Measurements from ENCODE around the gene NSF.

NSF gene

DNA sequence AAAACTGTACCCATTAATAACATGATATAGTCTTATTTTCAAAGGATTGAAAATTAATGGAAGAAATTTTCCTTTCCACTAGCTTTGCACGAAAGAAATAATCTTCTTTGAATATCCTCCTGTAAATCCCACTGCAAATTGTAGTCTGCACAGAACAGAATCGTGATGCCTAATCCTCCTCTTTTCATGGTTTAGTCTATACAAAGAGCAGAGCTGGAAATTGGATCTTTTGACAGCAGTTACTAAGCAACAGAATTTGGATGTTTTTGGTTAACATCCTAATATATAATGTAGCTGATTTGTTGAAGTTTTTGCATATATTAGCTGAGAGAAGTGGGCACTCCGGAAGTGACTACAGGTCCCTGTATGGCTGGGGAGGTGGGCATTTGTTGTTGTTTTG lies 129.4 kb downstream of the NSF start:
- DNase-seq, result no peak

DNA sequence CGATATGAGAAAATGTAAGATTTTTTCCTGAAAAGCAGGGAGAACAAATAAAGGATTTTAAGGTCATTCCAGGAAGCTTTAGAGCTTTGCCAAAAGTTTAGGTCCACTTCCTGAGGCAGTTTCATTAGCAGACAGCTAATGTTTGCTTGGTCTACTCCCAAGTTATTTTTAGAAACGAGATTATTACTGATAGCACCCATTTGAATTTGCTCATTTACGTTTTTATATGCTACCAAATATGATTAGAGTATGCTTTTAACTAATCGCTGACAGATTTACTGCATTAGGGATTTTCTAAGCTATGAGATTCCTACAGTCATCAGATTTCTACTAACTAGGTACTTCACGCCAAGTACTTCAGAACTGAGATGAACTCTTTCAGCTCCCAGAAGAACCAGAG lies 129.9 kb downstream of the NSF start:
- DNase-seq, result no peak

DNA sequence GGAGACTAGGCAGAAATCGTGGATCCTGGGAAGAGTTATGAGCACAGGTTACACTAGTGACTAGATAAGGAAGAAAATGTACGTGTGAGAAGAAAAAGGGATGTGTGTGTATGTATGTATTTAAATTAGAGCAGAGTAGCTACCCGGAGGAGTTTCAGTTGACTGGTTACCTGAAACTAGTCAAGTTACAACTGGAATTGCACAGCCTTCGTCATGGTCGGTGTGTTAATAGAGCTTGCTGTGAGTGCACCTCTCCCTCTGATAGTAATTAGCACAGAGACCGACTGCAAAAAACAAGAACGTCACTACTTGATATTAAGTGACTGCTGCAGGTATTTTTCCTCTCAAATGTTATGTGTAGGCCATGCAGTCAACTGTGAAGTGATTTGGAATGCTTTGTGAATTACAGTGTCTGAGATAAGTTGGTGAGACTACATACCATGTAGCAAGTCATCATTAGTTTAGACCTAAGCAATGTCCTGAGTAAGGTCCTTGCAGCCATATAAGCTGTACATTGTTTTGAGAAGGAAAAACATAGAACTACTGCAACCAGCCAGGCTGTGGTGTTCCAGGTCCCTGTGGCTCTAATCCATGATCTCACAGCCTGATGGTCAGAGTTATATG lies 132.3 kb downstream of the NSF start:
- DNase-seq, result no peak

DNA sequence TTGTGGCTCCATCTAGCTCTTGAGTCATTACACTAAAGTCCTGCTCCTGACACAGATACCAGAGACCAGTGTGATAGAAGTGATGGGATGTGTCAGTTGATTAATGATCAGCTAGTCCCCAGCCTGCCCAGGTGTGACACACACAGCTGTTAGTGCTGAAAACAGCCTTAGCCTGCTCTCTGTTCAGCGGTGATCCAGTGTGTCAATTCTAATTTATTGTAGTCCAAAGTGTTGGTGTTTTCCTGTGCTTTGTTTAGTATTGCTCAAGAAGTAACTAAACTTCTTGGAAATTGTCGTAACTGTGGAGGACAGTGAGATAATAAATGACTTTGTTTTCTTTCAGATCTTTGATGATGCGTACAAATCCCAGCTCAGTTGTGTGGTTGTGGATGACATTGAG lies 135.7 kb downstream of the NSF start:
- no peak for DNase-seq

DNA sequence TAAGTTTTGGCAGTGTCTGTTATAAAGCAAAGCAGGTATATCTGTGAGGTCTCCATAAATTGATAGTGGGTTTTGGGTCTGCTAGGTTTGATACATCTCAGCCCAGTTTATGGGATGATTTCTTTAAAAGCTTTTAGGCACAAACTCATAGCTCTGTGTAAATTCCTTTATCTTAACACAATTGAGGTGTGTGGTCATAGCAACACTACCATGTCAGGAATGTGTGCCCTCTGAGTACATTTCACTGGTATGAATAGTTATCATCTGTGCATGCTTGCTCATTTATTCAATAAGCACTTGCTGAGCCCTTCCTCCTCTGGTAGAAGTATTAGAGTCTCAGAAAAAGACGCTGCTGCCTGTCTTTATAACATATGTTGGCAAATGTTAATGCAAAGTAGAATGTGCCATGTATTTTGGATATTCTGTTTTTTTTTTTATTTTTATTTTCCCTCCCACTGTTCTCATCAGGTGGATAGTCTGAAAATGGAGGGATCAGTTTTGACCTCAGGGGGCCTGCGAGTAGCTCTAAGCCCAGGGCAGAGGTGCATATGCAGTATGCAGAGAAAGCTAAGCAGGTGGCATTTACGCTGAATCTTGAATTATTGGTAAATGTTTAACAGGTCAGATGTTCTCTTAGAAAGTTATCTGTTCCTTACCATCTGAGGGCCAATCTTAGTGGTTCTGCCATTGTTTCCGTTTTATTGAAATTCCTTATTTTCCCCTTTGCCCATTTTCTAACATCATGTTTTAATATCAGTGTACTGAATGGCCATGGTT lies 137.3 kb downstream of the NSF start:
- DNase-seq, result no peak

DNA sequence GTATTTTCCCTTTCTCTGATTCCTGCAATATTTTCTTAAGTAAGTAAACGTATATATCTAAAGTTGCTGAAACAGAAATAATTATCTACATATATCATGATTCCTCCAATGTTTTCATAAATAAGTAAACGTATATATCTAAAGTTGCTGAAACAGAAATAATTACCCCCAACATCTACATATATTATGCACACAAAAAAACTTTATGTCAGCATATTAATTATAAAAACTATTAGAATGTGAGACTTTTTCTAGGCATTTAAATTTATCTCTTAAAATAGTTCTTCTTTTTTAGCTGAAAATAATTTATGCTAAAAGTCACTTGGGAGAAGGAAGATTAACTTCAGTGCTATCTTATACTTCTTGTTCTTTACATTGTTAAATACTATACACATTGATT lies 139.6 kb downstream of the NSF start:
- DNase-seq, result no peak

DNA sequence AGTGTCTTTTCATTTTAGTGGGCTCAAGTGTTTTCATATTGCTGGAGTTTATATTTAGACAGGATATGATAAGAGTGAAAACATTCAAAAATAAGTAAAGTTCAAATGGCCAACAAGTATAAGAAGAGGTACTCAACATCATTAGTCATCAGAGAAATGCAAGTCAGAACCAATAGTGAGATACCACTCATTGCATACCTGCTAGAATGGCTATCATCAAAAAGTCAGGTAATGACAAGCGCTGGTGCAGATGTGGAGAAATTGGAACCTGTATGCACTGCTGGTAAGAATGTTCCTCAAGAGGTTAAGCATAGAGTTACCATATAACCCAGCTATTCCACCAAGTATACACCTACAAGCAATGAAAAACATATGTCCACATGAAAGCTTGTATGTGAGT lies 140.2 kb downstream of the NSF start:
- no peak for DNase-seq

DNA sequence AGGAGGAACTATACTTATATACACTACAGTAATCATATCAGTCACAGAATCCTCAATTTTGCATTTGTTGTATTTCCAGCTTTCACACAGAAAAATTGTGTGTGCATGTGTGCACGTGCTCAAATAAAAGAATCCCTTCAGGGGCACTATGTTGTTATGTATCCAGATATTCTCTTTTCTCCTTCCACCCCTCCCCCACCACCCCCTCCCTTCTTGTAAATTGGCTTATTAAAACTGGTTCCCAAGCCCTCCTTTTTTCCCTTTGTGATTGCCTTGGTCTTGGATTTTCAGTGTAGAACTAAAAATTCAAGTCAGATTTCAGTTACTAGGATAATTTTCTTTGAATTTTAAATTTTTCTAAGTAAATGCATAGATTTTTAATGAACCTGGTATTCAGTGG lies 141.7 kb downstream of the NSF start:
- no peak for DNase-seq

DNA sequence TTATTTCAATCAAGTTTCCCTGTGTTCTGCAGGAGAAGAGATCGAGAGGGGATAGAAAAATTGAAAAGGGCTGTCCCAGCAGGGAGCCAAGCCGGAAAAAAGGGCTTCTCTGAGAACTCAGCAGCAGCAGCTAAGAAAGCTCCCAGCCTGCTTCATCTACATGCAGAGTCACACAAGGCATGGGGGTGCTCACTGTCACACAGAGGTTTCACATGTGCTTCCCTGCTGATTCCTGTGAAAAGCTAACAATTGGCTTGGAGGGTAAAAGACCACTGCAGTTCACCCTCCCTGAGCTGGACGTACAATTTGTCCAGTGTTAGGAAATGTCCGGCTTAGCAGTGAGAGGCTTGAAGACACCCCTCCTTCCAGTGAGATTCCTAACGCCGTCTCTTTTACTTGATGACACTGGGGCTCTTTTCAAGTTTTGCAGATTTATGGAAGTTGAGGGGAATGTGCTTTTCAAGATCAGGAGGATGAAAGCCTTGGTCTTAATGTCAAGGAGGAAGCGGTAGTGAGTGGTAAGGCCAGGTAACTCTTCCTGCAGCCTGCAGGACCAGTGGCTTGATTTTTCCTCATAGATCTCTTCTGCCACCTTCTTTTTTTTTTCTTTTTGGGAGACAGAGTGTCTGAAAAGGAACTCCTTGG lies 142.4 kb downstream of the NSF start:
- DNase-seq, result no peak

DNA sequence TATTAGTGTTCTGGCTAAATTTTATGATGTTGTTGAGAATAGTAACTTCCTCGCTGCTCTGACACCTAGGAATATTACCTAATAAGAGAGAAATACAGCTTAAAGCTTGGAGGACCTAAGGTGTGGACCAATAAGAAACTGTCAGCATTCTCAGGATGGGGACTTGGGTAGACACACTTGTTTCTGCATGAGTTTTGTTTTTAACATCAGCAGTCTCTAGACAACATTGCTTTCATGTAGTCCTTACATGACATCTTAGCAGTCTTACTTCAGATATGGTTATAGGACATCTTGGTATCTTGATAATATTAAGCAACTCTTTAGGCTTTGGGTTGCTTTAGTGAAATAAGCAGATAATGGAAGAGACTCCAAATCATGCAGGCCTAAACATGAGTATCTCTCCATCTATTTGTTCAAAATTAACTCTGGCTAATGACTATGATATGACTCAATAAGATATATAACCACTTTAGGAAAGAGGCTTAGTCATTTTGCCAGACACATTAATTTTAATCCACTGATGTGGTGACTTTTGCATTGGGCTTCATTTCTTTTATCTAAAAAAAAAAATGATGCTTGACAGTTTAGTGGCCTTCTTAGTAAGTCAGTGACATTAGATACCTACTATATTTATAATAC lies 143.5 kb downstream of the NSF start:
- no peak for DNase-seq

DNA sequence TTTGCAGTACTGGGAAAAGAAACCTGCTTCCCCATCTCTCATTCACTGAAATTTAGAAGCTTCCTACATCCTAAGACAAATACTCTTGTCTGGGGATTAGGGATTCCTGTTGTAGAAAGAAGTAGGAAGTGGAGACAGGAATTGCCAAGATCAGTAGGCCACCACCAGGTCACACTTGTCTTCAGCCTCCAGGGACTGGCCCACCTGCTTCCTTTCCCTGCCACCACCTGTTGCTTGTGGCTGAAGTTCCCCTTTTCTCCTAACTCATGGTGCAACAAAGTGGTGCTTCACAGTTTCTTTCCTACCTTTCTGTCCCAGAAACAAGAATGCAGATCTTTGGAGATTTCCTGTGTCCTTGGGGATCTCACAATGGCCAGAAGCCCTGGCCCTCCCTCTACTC lies 145.6 kb downstream of the NSF start:
- DNase-seq, result no peak

DNA sequence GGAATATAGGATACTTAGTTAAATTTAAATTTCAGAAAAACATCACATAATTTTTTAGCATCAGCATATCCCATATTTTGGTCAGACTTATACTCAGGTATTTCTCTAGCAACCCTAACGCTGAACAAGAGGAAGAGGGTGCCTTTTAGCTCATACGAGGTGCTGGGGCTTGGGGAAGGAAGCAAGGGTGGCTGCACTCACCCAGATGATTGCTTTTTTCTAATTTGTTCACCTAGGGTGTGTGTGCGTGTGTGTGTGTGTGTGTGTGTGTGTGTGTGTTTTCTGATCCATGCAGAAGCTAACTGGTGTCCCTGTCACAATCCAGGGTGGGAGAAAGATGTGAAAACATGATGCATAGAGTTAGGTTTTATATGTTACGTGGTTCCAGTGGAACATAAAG lies 146.9 kb downstream of the NSF start:
- no peak for DNase-seq

DNA sequence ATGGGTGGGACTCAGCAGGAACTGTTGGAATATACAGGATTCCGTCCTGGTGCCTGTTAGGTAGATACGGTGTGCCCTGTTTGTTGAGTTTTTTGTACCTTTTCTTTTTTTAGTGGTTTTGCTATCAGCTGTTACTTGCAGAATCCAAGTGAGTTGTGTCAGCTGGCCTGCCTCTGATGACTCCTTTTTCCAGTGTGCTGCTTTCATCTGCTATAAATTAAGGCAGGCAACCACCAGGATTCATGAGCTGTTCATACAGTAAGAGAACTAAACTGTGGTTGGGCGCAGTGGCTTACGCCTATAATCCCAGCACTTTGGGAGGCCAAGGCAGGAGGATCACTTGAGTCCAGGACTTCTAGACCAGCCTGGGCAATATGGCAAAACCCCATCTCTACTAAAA lies 148.1 kb downstream of the NSF start:
- DNase-seq, result no peak

DNA sequence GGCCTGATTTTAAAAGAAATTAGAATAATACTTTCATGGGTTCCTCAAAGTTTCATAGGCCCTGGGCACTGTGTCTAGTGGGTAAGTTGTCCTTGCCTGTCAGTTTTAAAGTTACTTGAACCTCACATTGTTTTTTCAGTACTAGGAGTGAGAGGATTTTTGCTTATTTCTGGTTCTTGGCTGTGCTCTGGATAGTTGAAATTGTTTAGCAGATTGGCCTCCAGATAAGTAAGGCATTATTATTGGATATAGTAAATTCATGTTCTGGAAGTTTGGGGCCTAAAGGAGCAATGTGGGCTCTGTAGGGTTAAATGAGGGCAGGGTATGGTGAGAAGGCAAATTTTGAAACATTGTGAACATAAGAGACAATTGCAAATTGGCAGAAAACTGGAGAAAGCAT lies 149.5 kb downstream of the NSF start:
- no peak for DNase-seq

DNA sequence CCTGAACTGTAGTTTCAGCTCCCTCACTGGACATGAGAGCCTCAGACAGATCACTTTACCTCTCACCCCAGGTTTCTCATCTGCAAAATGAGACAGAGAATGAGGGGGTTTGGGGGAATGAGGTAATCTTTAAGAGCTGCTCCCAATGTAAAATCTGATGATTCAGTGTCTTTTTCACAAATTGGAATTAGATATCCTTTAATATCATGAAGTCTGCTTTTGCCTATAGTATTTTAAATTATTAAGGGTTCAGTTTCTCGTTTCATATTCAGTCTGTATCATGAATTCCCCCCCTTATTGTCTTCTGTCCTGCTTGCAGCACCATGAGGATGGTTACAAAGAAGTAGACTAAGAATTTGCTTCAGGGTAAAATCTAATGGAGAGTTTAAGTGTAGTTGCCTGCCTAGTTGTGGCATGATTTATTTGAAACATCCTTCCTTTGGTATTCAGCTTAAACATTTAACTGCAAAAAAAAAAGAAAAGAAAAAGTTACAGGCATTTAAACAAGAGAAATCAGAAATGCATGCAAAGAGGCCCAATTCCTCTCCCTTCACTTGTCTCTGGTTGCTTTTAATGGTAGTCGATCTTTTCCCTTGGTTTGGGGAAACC lies 150.8 kb downstream of the NSF start:
- no peak for DNase-seq

DNA sequence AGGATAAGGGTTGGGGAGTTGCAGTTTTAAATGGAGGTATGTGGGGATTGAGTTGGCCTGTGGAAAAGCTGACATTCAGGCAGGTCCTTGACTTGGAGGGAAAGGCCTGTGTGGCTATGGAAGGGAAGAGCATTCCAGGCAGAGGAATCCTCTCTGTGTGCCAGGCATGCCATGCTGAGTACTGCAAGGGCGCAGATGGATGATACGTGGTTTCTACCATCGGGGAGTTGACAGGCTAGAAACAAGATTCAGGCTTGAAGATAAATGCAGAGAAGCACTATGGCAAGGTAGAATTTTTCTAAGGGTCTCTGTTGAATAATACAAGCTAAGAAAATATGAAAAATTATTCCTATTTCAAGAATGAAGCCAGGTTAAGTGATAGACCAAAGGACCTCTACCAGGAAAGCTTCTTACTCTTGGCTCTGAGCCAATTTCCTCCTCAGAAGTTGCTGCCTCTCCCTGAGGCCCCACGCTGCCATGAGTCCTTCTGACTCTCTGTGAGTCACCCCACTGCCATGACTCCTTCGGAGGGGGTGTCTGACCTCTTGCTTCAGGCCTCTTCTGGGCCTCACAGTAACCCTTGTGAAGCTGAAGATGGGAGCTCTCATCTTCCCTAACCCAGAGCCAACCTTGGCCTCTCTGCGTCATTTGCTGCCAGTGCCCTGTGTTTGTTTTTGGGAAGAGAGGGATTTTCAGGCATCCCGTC lies 152.2 kb downstream of the NSF start:
- DNase-seq, result no peak

DNA sequence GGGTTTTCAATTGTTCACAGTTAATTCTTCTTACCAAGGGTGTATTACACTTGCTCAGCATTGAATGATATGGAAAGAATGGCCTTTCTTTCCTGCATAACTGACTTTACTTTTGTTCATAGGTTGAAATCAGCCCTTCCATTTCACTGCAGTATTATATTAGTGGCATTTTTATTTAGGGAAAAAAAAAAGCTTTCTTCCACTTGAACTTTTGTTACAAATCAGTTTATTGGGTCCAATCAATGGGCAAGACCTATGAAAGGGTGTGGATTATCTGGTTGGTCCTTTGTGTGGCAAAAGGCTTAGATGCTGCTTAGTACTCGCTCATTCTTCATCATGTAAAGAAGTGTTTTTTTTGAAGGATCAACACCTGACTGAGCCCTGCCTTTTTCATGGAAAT lies 154.0 kb downstream of the NSF start:
- DNase-seq, result no peak

DNA sequence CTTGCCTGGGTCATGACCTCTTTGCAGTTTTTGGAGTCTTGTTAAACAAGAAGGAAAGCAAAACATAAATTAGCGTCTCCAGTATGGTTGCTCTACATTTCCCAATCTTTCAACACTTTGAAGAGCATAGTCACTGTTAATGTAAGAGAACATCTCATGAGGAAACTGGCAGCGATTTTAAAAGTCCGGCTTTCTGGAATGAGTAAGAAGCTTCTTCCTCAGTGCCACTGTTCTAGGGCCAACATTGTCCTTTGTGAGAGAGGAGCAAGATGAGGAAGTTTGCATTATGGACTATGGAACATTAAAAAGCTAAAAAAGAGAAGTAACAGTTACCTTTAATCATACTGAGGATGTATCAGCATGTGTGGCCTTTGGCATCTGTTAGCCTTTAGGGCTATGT lies 154.9 kb downstream of the NSF start:
- DNase-seq, result no peak

DNA sequence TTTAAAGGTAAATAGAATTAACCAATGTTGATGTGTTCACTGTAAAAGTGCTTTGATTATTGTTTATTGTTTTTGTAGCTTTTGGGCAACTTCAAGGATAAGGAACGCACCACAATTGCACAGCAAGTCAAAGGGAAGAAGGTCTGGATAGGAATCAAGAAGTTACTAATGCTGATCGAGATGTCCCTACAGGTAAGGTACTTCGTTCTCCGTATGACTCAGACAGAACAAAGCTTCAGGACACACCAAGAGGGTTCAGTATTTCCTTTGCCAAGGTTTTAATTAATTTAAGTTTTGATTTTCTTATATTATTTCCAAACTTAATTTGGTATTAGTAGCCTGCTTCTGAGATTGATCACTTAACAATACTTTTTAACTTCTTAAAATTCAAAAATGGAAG lies 161.0 kb downstream of the NSF start:
- no peak for DNase-seq

DNA sequence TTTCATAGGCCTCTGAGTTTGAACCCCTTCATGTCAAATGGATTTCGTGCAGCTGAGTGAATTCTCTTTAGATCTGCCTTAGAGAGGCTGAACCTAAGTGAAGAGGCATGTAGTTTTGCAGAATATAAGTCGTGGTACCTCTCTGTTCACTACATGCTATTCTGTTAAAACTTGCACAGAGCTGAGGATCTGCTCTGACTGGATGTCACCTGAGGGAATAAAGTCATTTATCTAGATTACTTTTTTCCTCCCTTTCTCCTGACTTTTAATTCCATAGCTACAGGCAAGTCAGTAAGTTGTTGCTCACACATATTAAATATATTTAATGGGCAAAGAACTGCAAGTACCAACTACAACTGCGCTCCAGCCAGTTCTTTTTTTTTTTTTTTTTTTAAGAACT lies 163.3 kb downstream of the NSF start:
- no peak for DNase-seq

DNA sequence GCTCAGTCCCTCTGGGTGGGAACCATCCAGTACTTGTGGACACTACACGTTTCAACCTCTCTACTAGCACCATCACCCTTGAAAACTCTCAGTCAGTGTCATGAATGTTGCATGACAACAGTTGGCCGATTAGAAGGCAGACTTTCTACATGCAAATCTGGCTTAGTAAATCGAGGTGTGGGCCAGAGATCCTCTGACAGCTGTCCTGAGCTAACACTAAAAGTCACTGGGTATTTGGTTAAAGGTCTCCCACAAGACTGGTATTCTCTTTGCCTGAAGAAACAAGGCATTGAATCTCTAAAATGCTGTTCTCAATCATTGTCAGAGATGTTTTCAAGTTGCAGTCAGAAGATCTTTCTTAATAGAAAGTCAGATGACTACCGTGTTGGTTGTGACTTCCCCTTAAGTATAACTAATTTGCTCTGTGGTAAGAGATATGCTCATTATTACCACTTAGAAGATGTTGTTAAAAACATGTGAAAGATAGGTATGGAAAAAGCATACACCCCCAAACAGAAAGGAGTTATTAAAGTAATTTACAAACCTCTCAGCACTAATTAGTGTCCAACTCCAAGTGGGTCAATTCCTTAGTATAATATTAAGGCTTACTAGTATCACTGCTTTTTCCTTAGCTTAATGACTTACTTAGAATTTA lies 165.7 kb downstream of the NSF start:
- no peak for DNase-seq

DNA sequence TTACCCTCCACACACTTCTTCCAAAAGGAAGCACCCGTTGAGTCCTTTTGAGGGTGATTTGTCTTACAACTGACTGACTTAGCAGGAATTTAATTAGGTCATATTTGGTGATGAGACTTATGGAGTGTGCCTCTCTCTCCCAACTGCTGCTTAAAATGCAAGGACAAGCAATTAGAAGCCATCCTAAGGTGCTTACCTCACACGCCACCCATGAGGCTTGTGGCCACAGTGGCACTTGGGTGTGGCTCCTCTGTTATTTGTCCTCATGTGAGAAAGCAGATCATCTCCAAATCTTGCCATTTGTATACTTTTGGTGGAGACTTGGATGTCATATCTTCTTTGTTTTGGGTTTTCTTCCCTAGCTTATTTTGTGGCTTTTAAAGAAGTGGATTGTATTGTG lies 166.4 kb downstream of the NSF start:
- DNase-seq, result no peak

All from effector CD4-positive, alpha-beta T cell (primary cell).